HepG2 (cell line): ENCODE measurements around the gene PROX2. TPM values are rescaled to one million over a fixed set of nuclear protein-coding genes. Genes with fewer than 3 reads are reported as not detected.

Experiments used
- ATAC-seq: fragments of 200-7000 bp; cut with Tn5 transposase; 3 replicates; pipeline ENCODE4 v1.9.1; 2020; ENCODE audit warnings: mild to moderate bottlenecking, moderate library complexity
- BruUV-seq: library from RNA; stranded (reverse); fragments of 400-500 nt; replicated peaks from 2 replicates; lab custom pipeline; 2021; lab: Mats Ljungman, UMichigan
- CTCF ChIA-PET: fragments of 300-600 bp; formaldehyde crosslinking; extraction: SDS; loops from one replicate; lab custom pipeline; 2021; ENCODE audit warnings: low total read pairs, inconsistent platforms, low intra/inter-chr PET ratio; lab: Yijun Ruan, JAX
- POLR2A ChIA-PET: fragments of 350-600 bp; sonication (Branson Sonifier 250); formaldehyde crosslinking; loops from one replicate; lab custom pipeline; 2020; ENCODE audit warnings: antibody characterized with exemption, inconsistent platforms; lab: Yijun Ruan, JAX
- DNase-seq: peaks from one replicate; pipeline ENCODE4 v3.0.0-alpha.2; 2015; ENCODE audit warnings: low spot score
- FAIRE-seq: peaks from 3 replicates; lab custom pipeline; 2011; peaks lifted over from hg19 to GRCh38; lab: Jason Lieb, UNC
- H2AFZ ChIP-seq: one replicate; pipeline ENCODE4 v1.6.1; 2011; ENCODE audit warnings: low read length, inconsistent platforms
- H3K27ac ChIP-seq: fragments of 300-600 bp; 3 replicates; pipeline ENCODE4 v1.8.0; 2011; ENCODE audit warnings: mixed run types, mild to moderate bottlenecking, mixed read lengths, low read length, inconsistent platforms; ENCODE audit not compliant: insufficient read depth; ENCODE audit errors: extremely low read length
- H3K27me3 ChIP-seq, 2 experiments: fragments of 200-600 bp in 1 of 2; 2 replicates in 1 of 2; 3 replicates in 1 of 2; pipeline versions ENCODE4 v1.6.0 to v1.8.0; 2011; ENCODE audit warnings: low read length in 2 of 2, mild to moderate bottlenecking in 2 of 2, moderate library complexity in 2 of 2, inconsistent platforms in 1 of 2; ENCODE audit not compliant: insufficient read depth in 2 of 2, control insufficient read depth in 1 of 2
- H3K36me3 ChIP-seq, 2 experiments: fragments of 200-600 bp in 1 of 2; replicated peaks in 1 of 2; 2 replicates in 1 of 2; 3 replicates in 1 of 2; pipeline versions ENCODE4 v1.5.1 to v1.8.0; 2011; ENCODE audit warnings: low read length in 2 of 2, inconsistent platforms in 1 of 2; ENCODE audit not compliant: insufficient read depth in 2 of 2, control insufficient read depth in 1 of 2
- H3K4me1 ChIP-seq: 2 replicates; pipeline ENCODE4 v1.5.1; 2012; ENCODE audit warnings: low read length, inconsistent platforms; ENCODE audit not compliant: insufficient read depth
- H3K4me2 ChIP-seq: 2 replicates; pipeline ENCODE4 v1.6.0; 2011; ENCODE audit warnings: low read depth, low read length, inconsistent platforms
- H3K4me3 ChIP-seq, 3 experiments: fragments of 200-600 bp in 1 of 3; sonication (generic), shearing (Covaris generic) in 1 of 3; replicated peaks in 1 of 3; 2 replicates each; pipeline ENCODE4 v1.5.1; 2011 to 2016; ENCODE audit warnings: low read length in 3 of 3, inconsistent platforms in 2 of 3, low read depth in 2 of 3, mild to moderate bottlenecking in 2 of 3, control low read depth in 1 of 3, mixed read lengths in 1 of 3; ENCODE audit not compliant: insufficient read depth in 1 of 3
- H3K79me2 ChIP-seq: one replicate; pipeline ENCODE4 v1.6.1; 2011; ENCODE audit warnings: low read length, inconsistent platforms; ENCODE audit not compliant: insufficient read depth
- H3K9ac ChIP-seq: 2 replicates; pipeline ENCODE4 v1.6.0; 2011; ENCODE audit warnings: mild to moderate bottlenecking, low read depth, low read length, inconsistent platforms; ENCODE audit not compliant: insufficient read depth
- H3K9me3 ChIP-seq: 2 replicates; pipeline ENCODE4 v1.5.1; 2012; ENCODE audit warnings: mild to moderate bottlenecking, low read length
- H4K20me1 ChIP-seq: 2 replicates; pipeline ENCODE4 v1.6.0; 2011; ENCODE audit warnings: inconsistent platforms, mild to moderate bottlenecking, low read length, moderate library complexity; ENCODE audit not compliant: insufficient read depth
- FOXA1 ChIP-seq, 2 experiments: fragments of 450-650 bp in 1 of 2; sonication (generic) in 1 of 2; formaldehyde crosslinking in 1 of 2; IDR thresholded peaks; 2 replicates each; pipeline versions ENCODE4 v1.4.0 to v1.6.1; 2016 to 2020; ENCODE audit warnings: missing genetic modification reagents in 1 of 2
- LCORL ChIP-seq, 2 experiments: fragments of 450-650 bp in 1 of 2; sonication (generic) in 1 of 2; formaldehyde crosslinking in 1 of 2; IDR thresholded peaks; 2 replicates each; pipeline versions ENCODE4 v1.5.0 to v1.6.1; 2017 to 2020; ENCODE audit warnings: antibody characterized with exemption in 1 of 2, missing genetic modification reagents in 1 of 2
- NFE2L1 ChIP-seq: sonication (generic); formaldehyde crosslinking; IDR thresholded peaks from 2 replicates; pipeline ENCODE4 v1.4.0; 2020; ENCODE audit warnings: missing genetic modification reagents, mild to moderate bottlenecking, borderline replicate concordance
- SRSF9 ChIP-seq: fragments of 200-400 bp; formaldehyde crosslinking; IDR thresholded peaks from 2 replicates; pipeline ENCODE4 v1.6.1; 2018; ENCODE audit warnings: borderline replicate concordance, mild to moderate bottlenecking, low read depth, low read length; ENCODE audit not compliant: insufficient read depth, poor library complexity, severe bottlenecking
- ZFY ChIP-seq: sonication (generic); formaldehyde crosslinking; IDR thresholded peaks from 2 replicates; pipeline ENCODE4 v1.4.0; 2020; ENCODE audit warnings: missing genetic modification reagents
- WGBS: methylation state at CpG from one replicate; pipeline ENCODE4 v1.1.6; 2017; ENCODE audit warnings: low lambda C conversion rate; 5-methylcytosine and 5-hydroxymethylcytosine counted together
- in situ Hi-C: cut with HindIII; loops from 2 replicates; pipeline ENCODE4 v1.10.0; 2017; ENCODE audit warnings: low pct_unique_long_range_greater_than_20kb; ENCODE audit not compliant: extremely low pct_ligation_motif_present
- intact Hi-C: fragments of 100-400 bp; cut with micrococcal nuclease; formaldehyde crosslinking; loops from one replicate; pipeline ENCODE4 v1.10.0; 2022; ENCODE audit not compliant: unreplicated experiment
- polyA plus RNA-seq, 8 experiments: library from polyadenylated mRNA; depleted of rRNA in 3 of 8; stranded (reverse) in 7 of 8; unstranded in 1 of 8; fragments of >200 nt; fragmentation: Illumina TruSeq in 4 of 8; extraction: Trizol in 4 of 8; gene quantifications; 2 replicates each; pipeline versions ENCODE4 v1.2.1 to v1.2.3, GENCODE V29; 2011 to 2016; ENCODE audit warnings: low read depth in 4 of 8, missing spikeins in 1 of 8, mixed read lengths in 1 of 8; ENCODE audit not compliant: insufficient read depth in 1 of 8
- total RNA-seq, 5 experiments: library from RNA; depleted of rRNA; stranded (reverse); fragments of >200 nt; fragmentation: Illumina TruSeq; extraction: Trizol; gene quantifications; 2 replicates each; pipeline ENCODE4 v1.2.3, GENCODE V29; 2016; ENCODE audit warnings: low read depth in 1 of 5
- TF ChIP-seq, protein P1 (sequence below): IDR thresholded peaks from 2 replicates; pipeline ENCODE4 v1.6.1; 2016; ENCODE audit warnings: missing compliant biosample characterization, missing genetic modification reagents, borderline replicate concordance
- TF ChIP-seq, protein P2 (sequence below): IDR thresholded peaks from 2 replicates; pipeline ENCODE4 v1.6.1; 2016; ENCODE audit warnings: low read depth, control low read depth
- TF ChIP-seq, protein P3 (sequence below): sonication (generic); formaldehyde crosslinking; IDR thresholded peaks from 2 replicates; pipeline ENCODE4 v1.5.0; 2020; ENCODE audit warnings: mild to moderate bottlenecking, missing genetic modification reagents
- TF ChIP-seq, protein P4 (sequence below): sonication (generic); formaldehyde crosslinking; IDR thresholded peaks from 2 replicates; pipeline ENCODE4 v1.9.0; 2021; ENCODE audit warnings: missing genetic modification reagents, borderline replicate concordance
- TF ChIP-seq, protein P5 (sequence below): sonication (generic); formaldehyde crosslinking; IDR thresholded peaks from 2 replicates; pipeline ENCODE4 v1.5.1; 2020; ENCODE audit warnings: mild to moderate bottlenecking, missing genetic modification reagents, moderate library complexity

PROX2 gene
- total and polyA plus RNA-seq, 2 of the 13 experiments (the other 11 are each of a cell fraction or from before 2014, with no cell fraction given) = not detected

DNA sequence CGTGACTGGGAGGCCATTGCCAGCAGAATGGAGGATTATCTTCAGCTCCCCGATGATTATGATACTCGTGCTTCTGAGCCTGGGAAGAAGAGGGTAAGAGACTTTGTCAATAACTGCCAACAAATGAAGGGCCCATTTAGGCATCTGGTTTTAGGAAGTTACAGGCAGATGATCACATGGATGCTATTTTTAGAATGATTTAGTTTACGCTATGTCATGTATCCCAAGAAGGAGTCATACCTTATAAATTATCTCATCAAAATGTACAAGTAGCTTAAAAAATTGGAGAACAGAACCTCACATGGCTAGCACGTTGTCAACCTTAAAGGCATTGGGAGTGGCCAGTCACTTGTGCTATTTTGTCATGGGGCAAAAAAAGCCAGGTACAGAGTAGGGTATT lies 46.7 kb downstream of the PROX2 start:
- no peak overlapping the region for H3K9ac ChIP-seq
- H3K4me3 ChIP-seq = no peak overlapping the region
- no peak overlapping the region for H3K4me2 ChIP-seq
- in situ Hi-C loops (no loop called here), intact Hi-C loops (no loop called here)
- ChIA-PET CTCF (no interaction called here), POLR2A (no interaction called here)
- H3K36me3 ChIP-seq = peaks cover 11 to 39% of the 10 kb centered on the region in 2 experiments
- no peak for FAIRE-seq
- no peaks in the 10 kb centered on the region for H3K27me3 ChIP-seq
- no peak for DNase-seq
- no peak overlapping the region for H2AFZ ChIP-seq
- H3K9me3 ChIP-seq = no peaks in the 10 kb centered on the region
- 96% methylated on average over 5 of the region's 5 CpGs for WGBS
- H4K20me1 ChIP-seq = no peaks in the 10 kb centered on the region
- no TSS peak for BruUV-seq
- H3K4me1 ChIP-seq = peaks cover 1% of the 10 kb centered on the region
- no peak overlapping the region for H3K27ac ChIP-seq
- H3K79me2 ChIP-seq = no peaks in the 10 kb centered on the region
- ATAC-seq = no peak
- TF ChIP-seq SRSF9 (no peak), ZFY (CRISPR knock-in tag) (no peak), FOXA1 (IDR thresholded peaks at IDR 0.05) (no peak), FOXA1 (CRISPR knock-in tag; IDR thresholded peaks at IDR 0.05) (no peak), LCORL (IDR thresholded peaks at IDR 0.05) (no peak), LCORL (CRISPR knock-in tag; IDR thresholded peaks at IDR 0.05) (no peak), NFE2L1 (CRISPR knock-in tag) (no peak)
- TF ChIP-seq, protein P1, sequence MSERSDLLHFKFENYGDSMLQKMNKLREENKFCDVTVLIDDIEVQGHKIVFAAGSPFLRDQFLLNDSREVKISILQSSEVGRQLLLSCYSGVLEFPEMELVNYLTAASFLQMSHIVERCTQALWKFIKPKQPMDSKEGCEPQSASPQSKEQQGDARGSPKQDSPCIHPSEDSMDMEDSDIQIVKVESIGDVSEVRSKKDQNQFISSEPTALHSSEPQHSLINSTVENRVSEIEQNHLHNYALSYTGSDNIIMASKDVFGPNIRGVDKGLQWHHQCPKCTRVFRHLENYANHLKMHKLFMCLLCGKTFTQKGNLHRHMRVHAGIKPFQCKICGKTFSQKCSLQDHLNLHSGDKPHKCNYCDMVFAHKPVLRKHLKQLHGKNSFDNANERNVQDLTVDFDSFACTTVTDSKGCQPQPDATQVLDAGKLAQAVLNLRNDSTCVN (CRISPR knock-in tag) = no peak
- TF ChIP-seq, protein P2, sequence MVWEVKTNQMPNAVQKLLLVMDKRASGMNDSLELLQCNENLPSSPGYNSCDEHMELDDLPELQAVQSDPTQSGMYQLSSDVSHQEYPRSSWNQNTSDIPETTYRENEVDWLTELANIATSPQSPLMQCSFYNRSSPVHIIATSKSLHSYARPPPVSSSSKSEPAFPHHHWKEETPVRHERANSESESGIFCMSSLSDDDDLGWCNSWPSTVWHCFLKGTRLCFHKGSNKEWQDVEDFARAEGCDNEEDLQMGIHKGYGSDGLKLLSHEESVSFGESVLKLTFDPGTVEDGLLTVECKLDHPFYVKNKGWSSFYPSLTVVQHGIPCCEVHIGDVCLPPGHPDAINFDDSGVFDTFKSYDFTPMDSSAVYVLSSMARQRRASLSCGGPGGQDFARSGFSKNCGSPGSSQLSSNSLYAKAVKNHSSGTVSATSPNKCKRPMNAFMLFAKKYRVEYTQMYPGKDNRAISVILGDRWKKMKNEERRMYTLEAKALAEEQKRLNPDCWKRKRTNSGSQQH (CRISPR knock-in tag) = no peak
- TF ChIP-seq, protein P3, sequence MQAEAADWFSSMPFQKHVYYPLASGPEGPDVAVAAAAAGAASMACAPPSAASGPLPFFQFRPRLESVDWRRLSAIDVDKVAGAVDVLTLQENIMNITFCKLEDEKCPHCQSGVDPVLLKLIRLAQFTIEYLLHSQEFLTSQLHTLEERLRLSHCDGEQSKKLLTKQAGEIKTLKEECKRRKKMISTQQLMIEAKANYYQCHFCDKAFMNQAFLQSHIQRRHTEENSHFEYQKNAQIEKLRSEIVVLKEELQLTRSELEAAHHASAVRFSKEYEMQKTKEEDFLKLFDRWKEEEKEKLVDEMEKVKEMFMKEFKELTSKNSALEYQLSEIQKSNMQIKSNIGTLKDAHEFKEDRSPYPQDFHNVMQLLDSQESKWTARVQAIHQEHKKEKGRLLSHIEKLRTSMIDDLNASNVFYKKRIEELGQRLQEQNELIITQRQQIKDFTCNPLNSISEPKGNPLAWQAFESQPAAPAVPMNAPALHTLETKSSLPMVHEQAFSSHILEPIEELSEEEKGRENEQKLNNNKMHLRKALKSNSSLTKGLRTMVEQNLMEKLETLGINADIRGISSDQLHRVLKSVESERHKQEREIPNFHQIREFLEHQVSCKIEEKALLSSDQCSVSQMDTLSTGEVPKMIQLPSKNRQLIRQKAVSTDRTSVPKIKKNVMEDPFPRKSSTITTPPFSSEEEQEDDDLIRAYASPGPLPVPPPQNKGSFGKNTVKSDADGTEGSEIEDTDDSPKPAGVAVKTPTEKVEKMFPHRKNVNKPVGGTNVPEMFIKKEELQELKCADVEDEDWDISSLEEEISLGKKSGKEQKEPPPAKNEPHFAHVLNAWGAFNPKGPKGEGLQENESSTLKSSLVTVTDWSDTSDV (CRISPR knock-in tag) = no peak
- TF ChIP-seq, protein P4, sequence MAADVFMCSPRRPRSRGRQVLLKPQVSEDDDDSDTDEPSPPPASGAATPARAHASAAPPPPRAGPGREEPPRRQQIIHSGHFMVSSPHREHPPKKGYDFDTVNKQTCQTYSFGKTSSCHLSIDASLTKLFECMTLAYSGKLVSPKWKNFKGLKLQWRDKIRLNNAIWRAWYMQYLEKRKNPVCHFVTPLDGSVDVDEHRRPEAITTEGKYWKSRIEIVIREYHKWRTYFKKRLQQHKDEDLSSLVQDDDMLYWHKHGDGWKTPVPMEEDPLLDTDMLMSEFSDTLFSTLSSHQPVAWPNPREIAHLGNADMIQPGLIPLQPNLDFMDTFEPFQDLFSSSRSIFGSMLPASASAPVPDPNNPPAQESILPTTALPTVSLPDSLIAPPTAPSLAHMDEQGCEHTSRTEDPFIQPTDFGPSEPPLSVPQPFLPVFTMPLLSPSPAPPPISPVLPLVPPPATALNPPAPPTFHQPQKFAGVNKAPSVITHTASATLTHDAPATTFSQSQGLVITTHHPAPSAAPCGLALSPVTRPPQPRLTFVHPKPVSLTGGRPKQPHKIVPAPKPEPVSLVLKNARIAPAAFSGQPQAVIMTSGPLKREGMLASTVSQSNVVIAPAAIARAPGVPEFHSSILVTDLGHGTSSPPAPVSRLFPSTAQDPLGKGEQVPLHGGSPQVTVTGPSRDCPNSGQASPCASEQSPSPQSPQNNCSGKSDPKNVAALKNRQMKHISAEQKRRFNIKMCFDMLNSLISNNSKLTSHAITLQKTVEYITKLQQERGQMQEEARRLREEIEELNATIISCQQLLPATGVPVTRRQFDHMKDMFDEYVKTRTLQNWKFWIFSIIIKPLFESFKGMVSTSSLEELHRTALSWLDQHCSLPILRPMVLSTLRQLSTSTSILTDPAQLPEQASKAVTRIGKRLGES (CRISPR knock-in tag) = no peak
- TF ChIP-seq, protein P5, sequence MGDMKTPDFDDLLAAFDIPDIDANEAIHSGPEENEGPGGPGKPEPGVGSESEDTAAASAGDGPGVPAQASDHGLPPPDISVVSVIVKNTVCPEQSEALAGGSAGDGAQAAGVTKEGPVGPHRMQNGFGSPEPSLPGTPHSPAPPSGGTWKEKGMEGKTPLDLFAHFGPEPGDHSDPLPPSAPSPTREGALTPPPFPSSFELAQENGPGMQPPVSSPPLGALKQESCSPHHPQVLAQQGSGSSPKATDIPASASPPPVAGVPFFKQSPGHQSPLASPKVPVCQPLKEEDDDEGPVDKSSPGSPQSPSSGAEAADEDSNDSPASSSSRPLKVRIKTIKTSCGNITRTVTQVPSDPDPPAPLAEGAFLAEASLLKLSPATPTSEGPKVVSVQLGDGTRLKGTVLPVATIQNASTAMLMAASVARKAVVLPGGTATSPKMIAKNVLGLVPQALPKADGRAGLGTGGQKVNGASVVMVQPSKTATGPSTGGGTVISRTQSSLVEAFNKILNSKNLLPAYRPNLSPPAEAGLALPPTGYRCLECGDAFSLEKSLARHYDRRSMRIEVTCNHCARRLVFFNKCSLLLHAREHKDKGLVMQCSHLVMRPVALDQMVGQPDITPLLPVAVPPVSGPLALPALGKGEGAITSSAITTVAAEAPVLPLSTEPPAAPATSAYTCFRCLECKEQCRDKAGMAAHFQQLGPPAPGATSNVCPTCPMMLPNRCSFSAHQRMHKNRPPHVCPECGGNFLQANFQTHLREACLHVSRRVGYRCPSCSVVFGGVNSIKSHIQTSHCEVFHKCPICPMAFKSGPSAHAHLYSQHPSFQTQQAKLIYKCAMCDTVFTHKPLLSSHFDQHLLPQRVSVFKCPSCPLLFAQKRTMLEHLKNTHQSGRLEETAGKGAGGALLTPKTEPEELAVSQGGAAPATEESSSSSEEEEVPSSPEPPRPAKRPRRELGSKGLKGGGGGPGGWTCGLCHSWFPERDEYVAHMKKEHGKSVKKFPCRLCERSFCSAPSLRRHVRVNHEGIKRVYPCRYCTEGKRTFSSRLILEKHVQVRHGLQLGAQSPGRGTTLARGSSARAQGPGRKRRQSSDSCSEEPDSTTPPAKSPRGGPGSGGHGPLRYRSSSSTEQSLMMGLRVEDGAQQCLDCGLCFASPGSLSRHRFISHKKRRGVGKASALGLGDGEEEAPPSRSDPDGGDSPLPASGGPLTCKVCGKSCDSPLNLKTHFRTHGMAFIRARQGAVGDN = no peak
